OCI-LY7 (cell line): Measurements from ENCODE around the gene TXNL4A. TPM values are rescaled to one million over a fixed set of nuclear protein-coding genes. Genes with fewer than 3 reads are reported as not detected.
A peak's percentile ranks its signal among the peaks of the same experiment; 100 is the strongest.

Experiments
- BruUV-seq: library from RNA; stranded (reverse); fragments of 400-500 nt; replicated peaks from 2 replicates; lab custom pipeline; 2021; lab: Mats Ljungman, UMichigan
- CTCF ChIA-PET: fragments of 300-600 bp; sonication (Branson Sonifier 250); formaldehyde crosslinking; loops from one replicate; lab custom pipeline; 2022; ENCODE audit warnings: antibody characterized with exemption; ENCODE audit not compliant: unreplicated experiment; lab: Charles Lee
- POLR2A ChIA-PET: fragments of 300-600 bp; sonication (Branson Sonifier 250); formaldehyde crosslinking; loops from one replicate; lab custom pipeline; 2022; ENCODE audit warnings: antibody characterized with exemption; lab: Charles Lee
- DNase-seq: peaks from one replicate; pipeline ENCODE4 v3.0.0-alpha.2; 2015; ENCODE audit warnings: low spot score
- H2AFZ ChIP-seq: fragments of 200-600 bp; sonication (generic), shearing (Covaris generic); 2 replicates; pipeline ENCODE4 v1.6.1; 2014; ENCODE audit warnings: mild to moderate bottlenecking, antibody characterized with exemption, low read length, moderate library complexity
- H3K27ac ChIP-seq: fragments of 200-600 bp; sonication (generic); 2 replicates; pipeline ENCODE4 v1.5.1; 2014; ENCODE audit warnings: mixed run types, low read depth, mild to moderate bottlenecking, moderate library complexity, low read length, inconsistent platforms; ENCODE audit not compliant: poor library complexity, severe bottlenecking
- H3K36me3 ChIP-seq: fragments of 200-600 bp; sonication (generic); 2 replicates; pipeline ENCODE4 v1.6.1; 2014; ENCODE audit warnings: mild to moderate bottlenecking, antibody characterized with exemption, low read length, moderate library complexity, mixed read lengths; ENCODE audit not compliant: insufficient read depth
- H3K4me1 ChIP-seq: fragments of 200-600 bp; sonication (generic); 2 replicates; pipeline ENCODE4 v1.5.1; 2014; ENCODE audit warnings: mild to moderate bottlenecking, low read length; ENCODE audit not compliant: insufficient read depth, poor library complexity, severe bottlenecking
- H3K4me2 ChIP-seq: fragments of 200-600 bp; sonication (generic); 2 replicates; pipeline ENCODE4 v1.6.1; 2014; ENCODE audit warnings: mild to moderate bottlenecking, low read length
- H3K4me3 ChIP-seq: fragments of 200-600 bp; sonication (generic); 2 replicates; pipeline ENCODE4 v1.5.1; 2014; ENCODE audit warnings: mild to moderate bottlenecking, low read depth, low read length; ENCODE audit not compliant: poor library complexity, severe bottlenecking
- H3K79me2 ChIP-seq: fragments of 200-600 bp; sonication (generic); 2 replicates; pipeline ENCODE4 v1.6.1; 2016; ENCODE audit warnings: low read depth, mild to moderate bottlenecking, low read length, moderate library complexity, mixed read lengths; ENCODE audit not compliant: insufficient read depth
- H3K9me2 ChIP-seq: fragments of 200-600 bp; sonication (generic); 2 replicates; pipeline ENCODE4 v1.6.1; 2016; ENCODE audit warnings: mild to moderate bottlenecking, low read length, mixed read lengths; ENCODE audit not compliant: insufficient read depth
- H3K9me3 ChIP-seq: fragments of 200-600 bp; sonication (generic); 2 replicates; pipeline ENCODE4 v1.6.1; 2014; ENCODE audit warnings: mild to moderate bottlenecking, mixed run types, low read length, mixed read lengths
- H4K20me1 ChIP-seq: fragments of 200-600 bp; sonication (generic); 2 replicates; pipeline ENCODE4 v1.6.1; 2014; ENCODE audit warnings: mild to moderate bottlenecking, antibody characterized with exemption, low read length, moderate library complexity, mixed read lengths; ENCODE audit not compliant: insufficient read depth
- CTCF ChIP-seq: fragments of 200-600 bp; sonication (generic); conservative IDR thresholded peaks from 2 replicates; pipeline ENCODE4 v1.5.1; 2014; ENCODE audit warnings: mild to moderate bottlenecking, antibody characterized with exemption, low read length, moderate library complexity, mixed read lengths
- EZH2phosphoT487 ChIP-seq: fragments of 200-600 bp; sonication (generic); IDR thresholded peaks from 2 replicates; pipeline ENCODE4 v1.6.1; 2018; ENCODE audit warnings: low read depth, borderline replicate concordance, mild to moderate bottlenecking, mixed run types, antibody characterized with exemption, low read length, moderate library complexity, mixed read lengths
- intact Hi-C: fragments of 100-400 bp; cut with micrococcal nuclease; formaldehyde crosslinking; loops from one replicate; pipeline ENCODE4 v1.10.0; 2022; ENCODE audit not compliant: unreplicated experiment
- total RNA-seq, 2 experiments: library from RNA; depleted of rRNA in 1 of 2; stranded (reverse); fragments of >200 nt in 1 of 2; shearing (Covaris generic) in 1 of 2; gene quantifications; 2 replicates each; pipeline ENCODE4 v1.2.3, GENCODE V29; 2014 to 2022

TXNL4A gene
- total RNA-seq, 2 experiments from 2014 or later: 44.7 to 91.4 TPM

- intact Hi-C loops: loop anchor here (1.0 kb wide), 1 partner anchor 38 kb away; no protein-coding TSS in a partner anchor
These were observed 797 bp downstream of the TXNL4A start for GRCh38 chr18:79987566-79987965.

GRCh38 chr18:79986726-79987125, 1.6 kb downstream of the TXNL4A start:
- POLR2A ChIA-PET: interaction anchor here (1.0 kb wide), 1 partner anchor 130 kb away, joined by 3 read pairs; no protein-coding TSS in a partner anchor

More at GRCh38 chr18:79987566-79987965, 797 bp downstream of the TXNL4A start:
- ChIA-PET CTCF (no interaction called here), POLR2A (interaction anchor here (0.8 to 1.0 kb wide), 2 partner anchors 11 to 130 kb away, joined by 3 to 4 read pairs; no protein-coding TSS in a partner anchor)
- H3K4me2 ChIP-seq: peak overlapping the region; percentile 87
- no peak overlapping the region for H2AFZ ChIP-seq
- TF ChIP-seq CTCF: no peak
- TF ChIP-seq EZH2phosphoT487: no peak
- H3K4me1 ChIP-seq: peaks cover 12% of the 10 kb centered on the region
- H3K4me3 ChIP-seq: peak overlapping the region; percentile 98
- H3K9me2 ChIP-seq: no peaks in the 10 kb centered on the region
- H3K27ac ChIP-seq: peak overlapping the region; percentile 78
- H3K9me3 ChIP-seq: no peaks in the 10 kb centered on the region
- peaks cover 46% of the 10 kb centered on the region for H3K36me3 ChIP-seq
- BruUV-seq: no TSS peak
- H3K79me2 ChIP-seq: peaks cover 57% of the 10 kb centered on the region
- H4K20me1 ChIP-seq: peaks cover 23% of the 10 kb centered on the region
- no peak for DNase-seq

More at GRCh38 chr18:79986726-79987125, 1.6 kb downstream of the TXNL4A start:
- DNase-seq: no peak
- CTCF ChIA-PET: no interaction called here
- intact Hi-C loops: loop anchor here (1.0 kb wide), 1 partner anchor 37 kb away; no protein-coding TSS in a partner anchor
- Histone ChIP-seq H2AFZ (no peak overlapping the region), H3K4me3 (peak overlapping the region; percentile 98), H3K9me2 (no peaks in the 10 kb centered on the region), H3K36me3 (peaks cover 54% of the 10 kb centered on the region), H3K9me3 (no peaks in the 10 kb centered on the region), H3K4me1 (peaks cover 12% of the 10 kb centered on the region), H3K4me2 (peak overlapping the region; percentile 87), H3K27ac (no peak overlapping the region), H4K20me1 (peaks cover 23% of the 10 kb centered on the region), H3K79me2 (peaks cover 65% of the 10 kb centered on the region)
- TF ChIP-seq CTCF: no peak
- BruUV-seq: no TSS peak
